Stimulated activated CD4-positive, alpha-beta T cell treated with anti-CD3 and anti-CD28 coated beads, Interleukin-15, amount 100 ng/mL, for 1 hour (primary cell): Measurements from ENCODE around the gene SLC7A14.

ENCODE experiments used
- DNase-seq, 2 donors: peaks; one replicate each; pipeline ENCODE4 v3.0.0-alpha.2; 2020; ENCODE audit warnings: low read depth in 1 of 2, low spot score in 1 of 2

The SLC7A14 gene

DNA sequence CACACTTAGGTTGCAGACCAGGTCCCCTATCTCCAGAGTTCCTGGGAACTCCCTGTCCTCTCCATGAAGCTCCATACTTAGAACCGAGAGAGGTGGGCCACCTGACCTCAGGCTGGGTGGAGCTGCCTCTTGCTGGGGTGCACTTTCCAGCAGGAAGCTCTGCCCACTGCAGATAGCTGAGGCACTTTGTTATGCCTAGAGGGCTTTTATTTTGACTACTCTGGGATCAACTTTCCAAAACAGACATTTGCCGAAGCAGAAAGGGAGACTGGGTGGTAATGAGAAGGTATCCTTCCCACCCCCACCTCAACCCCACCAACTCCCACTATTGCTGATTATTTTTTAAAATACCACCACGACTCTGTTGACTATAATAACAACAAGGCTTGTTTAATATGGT, 112.5 kb downstream of the SLC7A14 start:
- no peak for DNase-seq

DNA sequence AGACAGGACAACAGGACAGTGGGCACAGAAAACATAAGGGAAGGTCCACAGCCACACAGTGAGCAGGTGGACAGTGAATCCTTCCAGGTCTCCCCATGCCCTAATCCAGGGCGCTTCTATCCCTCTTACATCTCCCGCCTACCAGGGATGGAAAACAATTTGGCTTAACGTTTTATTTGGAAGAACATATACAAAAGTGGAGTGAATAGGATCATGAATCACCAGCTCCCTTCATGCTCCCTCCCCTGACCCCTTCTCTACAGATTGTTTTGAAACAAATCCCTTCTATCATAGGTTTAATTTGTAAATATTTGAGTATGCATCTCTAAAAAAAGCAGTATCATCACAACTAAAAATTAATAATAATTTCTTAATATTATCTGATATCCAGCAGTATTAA, 114.7 kb downstream of the SLC7A14 start:
- no peak for DNase-seq

DNA sequence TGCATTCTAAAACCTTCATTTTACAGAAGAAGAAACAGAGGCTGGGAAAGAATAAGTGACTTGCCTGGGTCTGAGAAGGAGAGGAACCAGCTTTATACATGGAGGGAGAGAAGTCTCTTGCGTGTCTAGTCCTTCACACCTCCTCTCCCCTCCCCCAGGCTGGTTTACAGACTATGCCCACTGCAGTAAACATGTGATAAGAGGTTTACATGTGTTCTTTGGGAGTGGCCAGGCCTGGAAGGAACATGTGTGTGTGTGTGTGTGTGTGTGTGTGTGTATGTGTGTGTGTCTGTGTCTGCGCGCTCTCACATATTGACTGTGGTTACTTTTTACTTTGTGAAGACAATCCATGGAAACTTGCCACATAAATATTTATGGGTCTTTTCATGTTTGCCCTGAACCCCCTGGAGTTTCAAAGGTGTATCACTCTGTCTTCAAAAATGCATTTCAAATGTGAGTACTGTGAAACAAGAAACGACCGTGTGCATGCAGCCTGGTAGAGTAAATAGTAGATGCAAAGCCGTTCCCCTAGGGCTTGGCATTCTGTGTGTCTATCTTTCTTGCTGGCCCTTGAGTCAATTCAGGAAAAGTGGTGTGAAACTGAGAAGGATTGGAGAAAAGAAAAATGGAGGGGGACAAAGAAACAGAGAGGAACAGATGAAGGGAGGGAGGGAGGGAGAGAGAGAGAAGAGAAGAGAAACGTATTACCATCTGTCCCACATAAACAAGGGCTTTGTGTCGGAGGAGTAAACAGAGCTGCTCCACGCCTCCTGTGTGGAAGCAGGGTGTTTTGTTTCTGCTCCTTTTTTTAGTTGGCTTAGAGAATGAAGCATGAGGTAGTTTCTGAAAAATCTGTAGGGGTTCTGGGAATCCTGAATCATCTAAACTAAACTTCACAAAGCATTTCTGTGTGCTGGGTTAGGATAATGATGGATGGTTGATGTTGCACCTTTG, 115.5 kb downstream of the SLC7A14 start:
- DNase-seq: no peak

- no peak for DNase-seq
Measured at GRCh38 chr3:170469151-170470062, 116.5 kb downstream of the SLC7A14 start.

DNA sequence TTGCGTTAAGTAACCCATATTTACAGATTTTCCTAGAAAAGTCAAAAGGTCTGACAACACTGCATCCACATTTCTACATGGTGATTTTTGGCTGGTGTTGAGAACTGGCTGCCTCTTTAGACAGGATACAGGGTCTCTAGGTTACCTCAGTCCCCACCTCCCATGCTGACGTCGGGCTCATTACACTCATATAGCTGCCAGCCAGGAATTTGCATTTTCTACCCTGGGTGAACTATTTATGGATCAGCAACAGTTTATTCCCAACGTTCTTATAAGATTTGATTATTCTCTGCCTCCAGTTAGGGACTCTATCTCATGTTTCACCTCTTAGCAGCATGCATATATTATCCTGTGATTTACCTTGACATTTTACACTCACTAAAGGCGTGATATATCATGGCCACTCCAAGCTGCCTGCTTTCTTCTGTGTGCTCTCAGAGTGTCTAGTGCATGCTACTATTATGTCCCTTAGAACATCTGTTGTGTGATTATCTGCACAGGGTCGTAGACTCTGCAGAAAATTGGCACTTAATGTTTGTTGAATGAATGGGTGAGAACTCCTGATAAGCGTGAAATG, 118.2 kb downstream of the SLC7A14 start:
- DNase-seq: no peak

DNA sequence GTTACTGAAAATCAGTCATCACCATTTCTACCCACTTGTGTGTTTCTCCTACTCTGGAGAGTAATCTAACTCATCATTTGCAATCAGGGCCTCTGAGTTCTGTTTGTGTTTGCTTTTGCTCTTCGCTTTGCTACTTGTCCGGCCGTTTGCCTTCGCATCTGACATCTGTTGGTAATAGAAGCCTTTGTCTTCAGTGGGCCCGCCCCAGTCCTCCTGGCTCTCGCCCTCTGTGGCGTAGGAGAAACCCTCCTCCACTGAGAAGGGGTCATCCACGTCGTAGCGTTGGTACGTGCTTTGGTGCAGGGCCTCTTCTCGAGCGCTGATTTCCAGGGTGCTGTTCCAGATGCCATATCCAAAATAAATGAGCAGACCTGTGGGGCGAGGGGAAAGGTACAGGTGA, 118.9 kb downstream of the SLC7A14 start:
- no peak for DNase-seq

- DNase-seq: no peak
Measured at GRCh38 chr3:170465955-170466354, 119.9 kb downstream of the SLC7A14 start.

DNA sequence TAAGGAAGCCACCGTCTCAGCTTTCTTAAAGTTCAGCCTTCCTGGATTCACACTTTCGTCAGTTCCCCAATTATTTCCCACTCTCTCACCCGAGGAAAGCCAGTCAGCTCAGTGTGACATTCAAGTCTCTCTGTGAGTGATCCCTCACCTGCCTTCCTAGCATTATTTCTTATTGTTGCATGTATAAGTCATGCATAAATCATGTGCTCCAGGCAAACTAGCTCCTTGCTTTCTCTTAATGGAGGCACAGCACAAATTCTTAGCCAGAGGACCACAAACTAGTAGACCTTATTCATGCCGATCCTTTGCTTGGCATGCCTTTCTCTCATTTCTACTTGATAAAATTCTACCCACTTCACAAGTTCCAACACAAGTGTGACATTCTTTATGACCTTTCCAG, 122.9 kb downstream of the SLC7A14 start:
- DNase-seq: no peak

- DNase-seq: no peak
Measured at GRCh38 chr3:170458285-170458684, 127.6 kb downstream of the SLC7A14 start.

GRCh38 chr3:170454509-170454908, 131.4 kb downstream of the SLC7A14 start:
- DNase-seq: no peak

GRCh38 chr3:170450039-170450438, 135.8 kb downstream of the SLC7A14 start:
- DNase-seq: no peak

DNA sequence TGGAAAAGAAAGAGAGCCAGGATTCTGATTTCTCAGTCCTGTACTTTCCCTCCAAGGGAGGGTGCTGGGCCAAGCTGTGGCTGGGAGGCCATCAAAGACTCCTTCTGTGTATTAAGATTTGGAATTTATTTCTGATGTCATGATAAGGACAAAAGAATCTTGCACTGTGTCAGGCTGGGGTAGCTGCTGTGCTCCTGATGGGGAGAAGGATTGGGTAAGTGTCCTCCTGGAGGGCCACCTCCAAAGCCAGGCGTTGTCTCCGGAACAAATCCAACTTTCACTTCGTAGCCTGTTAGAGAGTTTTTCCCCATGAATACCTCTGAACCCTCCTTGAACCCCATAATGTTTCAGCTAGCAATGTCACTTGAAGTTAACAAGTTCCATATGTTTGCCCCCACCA, 137.3 kb downstream of the SLC7A14 start:
- DNase-seq: no peak

DNA sequence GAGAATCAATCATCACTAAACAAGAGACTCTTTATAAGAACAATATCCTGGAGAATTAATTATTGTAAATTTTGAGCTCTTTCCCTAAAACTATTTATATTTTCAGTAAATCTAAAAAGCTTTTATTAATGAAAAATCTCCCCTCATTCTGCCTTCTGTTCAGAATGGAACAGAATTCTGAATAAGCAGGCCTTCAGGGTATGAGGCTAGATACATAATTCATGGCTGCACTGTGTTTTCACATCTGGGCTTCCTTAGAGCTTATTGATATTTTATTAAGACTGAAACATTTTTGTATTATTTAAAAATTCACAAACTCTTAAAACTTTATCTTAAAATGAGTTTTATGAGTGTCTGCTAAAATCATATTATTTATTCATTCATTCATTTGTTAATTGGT, 142.4 kb downstream of the SLC7A14 start:
- no peak for DNase-seq

DNA sequence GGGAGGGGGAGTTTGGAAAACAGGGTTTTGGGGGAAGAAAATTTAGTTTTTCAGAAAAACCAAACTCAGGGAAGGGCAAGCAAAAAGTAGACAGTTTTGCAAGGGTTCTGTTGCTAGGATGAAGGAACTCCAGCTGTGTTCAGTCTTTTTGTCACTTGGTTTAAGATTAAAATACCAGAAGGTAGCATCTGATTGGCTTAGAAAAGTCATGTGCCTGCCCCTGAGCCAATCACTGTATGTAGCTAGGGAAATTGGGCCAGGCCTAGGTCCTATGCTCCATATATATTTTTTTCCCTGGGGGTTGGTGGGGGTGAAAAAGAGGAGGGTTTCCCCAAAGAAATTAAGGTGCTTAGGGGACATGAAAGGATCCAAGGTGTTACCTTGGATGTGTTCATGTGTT, 142.9 kb downstream of the SLC7A14 start:
- DNase-seq: no peak

GRCh38 chr3:170441412-170441811, 144.5 kb downstream of the SLC7A14 start:
- no peak for DNase-seq

DNA sequence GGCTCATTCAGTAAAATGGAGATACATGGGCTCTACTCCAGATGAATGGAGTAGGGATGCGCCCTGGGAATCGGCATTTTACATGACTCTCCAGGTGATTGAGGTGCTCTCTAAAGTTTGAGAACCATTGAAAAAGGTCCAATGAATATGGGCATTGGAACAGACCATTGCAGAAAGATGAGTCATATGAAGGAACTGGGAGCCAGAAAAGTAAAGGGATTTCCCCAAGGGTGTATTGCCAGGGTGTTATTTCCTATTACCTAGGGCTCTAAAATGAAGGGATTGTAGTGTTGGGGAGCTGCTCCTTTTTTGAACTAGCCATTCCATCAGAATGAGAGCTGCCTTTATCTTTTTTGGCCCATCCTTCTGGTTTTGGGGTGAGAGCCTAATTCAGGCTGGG, 145.5 kb downstream of the SLC7A14 start:
- DNase-seq: no peak

DNA sequence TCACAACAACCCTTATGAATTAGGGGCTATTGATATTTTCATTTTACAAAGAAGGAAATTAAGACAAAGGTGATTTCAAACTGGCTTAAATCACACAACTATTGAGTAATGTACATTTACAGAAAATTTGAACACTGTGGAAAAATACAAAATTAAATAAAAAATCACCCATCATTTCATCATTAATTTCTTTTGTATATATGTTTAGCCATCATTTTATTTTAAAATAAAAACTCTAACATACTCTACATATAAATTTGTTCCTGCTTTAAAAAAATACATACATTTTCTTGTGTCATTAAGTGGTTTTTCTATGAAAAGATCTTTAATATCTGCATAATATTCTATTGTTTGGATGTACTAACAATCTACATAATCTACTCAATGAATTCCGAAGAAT, 147.0 kb downstream of the SLC7A14 start:
- no peak for DNase-seq

DNA sequence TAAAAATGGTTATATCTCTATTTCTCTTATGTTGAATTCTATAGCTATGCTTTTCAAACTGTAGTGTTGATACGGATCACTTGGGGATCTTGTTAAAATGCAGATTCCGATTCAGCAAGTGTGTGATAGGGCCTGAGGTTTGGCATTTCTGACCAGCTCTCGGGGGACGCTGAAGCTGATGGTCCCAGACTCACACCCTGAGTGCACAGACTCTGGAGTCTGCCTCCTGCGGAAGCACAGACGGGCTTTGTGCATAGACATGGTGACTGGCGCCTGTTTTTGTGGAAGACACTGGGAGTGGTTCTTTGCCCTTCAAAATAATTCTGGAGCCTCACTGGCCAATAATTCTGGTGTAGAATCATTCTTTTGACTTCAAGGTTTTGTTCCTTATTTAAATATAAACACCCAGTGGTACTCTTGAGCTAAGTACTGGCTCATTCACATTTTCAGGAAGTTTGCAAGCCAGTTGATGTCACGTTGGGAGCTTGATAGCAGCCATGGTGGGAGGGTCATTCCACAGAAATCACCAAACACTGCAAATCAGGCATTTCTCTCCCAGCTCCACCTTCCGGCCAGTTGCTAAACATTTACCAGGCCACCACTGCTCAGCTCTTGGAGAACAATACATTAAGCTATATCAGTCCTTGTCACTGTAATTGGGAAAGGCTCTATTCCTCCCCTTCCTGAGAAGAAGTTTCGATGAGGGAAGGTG, 148.0 kb downstream of the SLC7A14 start:
- DNase-seq: no peak

DNA sequence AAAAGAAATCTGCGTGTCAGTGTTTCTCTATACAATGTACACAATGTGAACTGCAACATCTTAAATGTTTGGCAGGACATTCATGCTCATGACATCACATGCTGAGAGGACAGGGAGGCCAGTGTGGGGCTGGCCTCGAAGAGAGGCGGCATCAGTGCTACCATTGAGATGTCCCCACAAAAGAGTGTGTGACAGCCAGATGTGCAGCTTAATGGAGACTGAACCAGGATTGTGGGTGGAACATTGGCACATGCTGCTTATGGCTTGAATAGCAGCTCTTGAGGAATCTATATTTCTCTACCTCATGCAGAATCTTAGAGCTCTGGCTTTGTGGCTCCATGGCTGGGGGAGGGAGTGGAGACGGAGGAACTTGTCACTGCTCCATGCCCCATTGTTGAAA, 148.7 kb downstream of the SLC7A14 start:
- no peak for DNase-seq

GRCh38 chr3:170436697-170437096, 149.2 kb downstream of the SLC7A14 start:
- no peak for DNase-seq

- DNase-seq: no peak
Measured at GRCh38 chr3:170432416-170432815, 153.5 kb downstream of the SLC7A14 start.
